ENCODE data around the gene SERPINI1. TPM values are rescaled to one million over a fixed set of nuclear protein-coding genes. Genes with fewer than 3 reads are reported as not detected.

SERPINI1 gene
- total RNA-seq, 1 experiment from 2014 or later, result 4.4 TPM

GRCh38 chr3:167742338-167742737 lies 6.8 kb downstream of the SERPINI1 start:
- H3K9me3 Mint-ChIP-seq (ENCODE audit: unreplicated experiment), result no peaks in the 10 kb centered on the region
- no peaks in the 10 kb centered on the region for H3K4me1 ChIP-seq
- no peaks in the 10 kb centered on the region for H3K4me1 Mint-ChIP-seq (ENCODE audit: low read depth, unreplicated experiment)
- intact Hi-C loops (cut with micrococcal nuclease; ENCODE audit: unreplicated experiment), result loop anchor here (5.0 kb wide), 1 partner anchor 350 kb away; no protein-coding TSS in a partner anchor
- no peak overlapping the region for H3K4me3 ChIP-seq (ENCODE audit: low read depth, low read length)
- ChIA-PET CTCF (no interaction called here), POLR2A (no interaction called here)
- H3K27me3 Mint-ChIP-seq (ENCODE audit: insufficient read depth, unreplicated experiment), result no peaks in the 10 kb centered on the region
- H3K36me3 Mint-ChIP-seq (ENCODE audit: insufficient read depth, unreplicated experiment), result no peaks in the 10 kb centered on the region
- no peak overlapping the region for H3K4me3 Mint-ChIP-seq (ENCODE audit: unreplicated experiment)
- H3K27me3 ChIP-seq (replicated peaks; ENCODE audit: control insufficient read depth, insufficient read depth, low read length), result no peaks in the 10 kb centered on the region
- DNase-seq, result no peak
- no peaks in the 10 kb centered on the region for H3K36me3 ChIP-seq (ENCODE audit: control insufficient read depth, insufficient read depth, low read length)
- H3K9me3 ChIP-seq, result no peaks in the 10 kb centered on the region
- H3K27ac Mint-ChIP-seq (ENCODE audit: unreplicated experiment), result no peak overlapping the region
- TF ChIP-seq CTCF (IDR thresholded peaks at IDR 0.05; ENCODE audit: insufficient read depth in 1 of 2, low read depth in 1 of 2, low read length in 1 of 2, severe bottlenecking in 1 of 2, unreplicated experiment in 1 of 2), result no peak
- no TSS peak for BruUV-seq (replicated peaks)

- Histone ChIP-seq H3K36me3 (ENCODE audit: control insufficient read depth, insufficient read depth, low read length) (no peaks in the 10 kb centered on the region), H3K27me3 (replicated peaks; ENCODE audit: control insufficient read depth, insufficient read depth, low read length) (no peaks in the 10 kb centered on the region), H3K4me1 (no peaks in the 10 kb centered on the region), H3K4me3 (ENCODE audit: low read depth, low read length) (no peak overlapping the region), H3K9me3 (no peaks in the 10 kb centered on the region)
- no peak overlapping the region for H3K27ac Mint-ChIP-seq (ENCODE audit: unreplicated experiment)
- TF ChIP-seq CTCF (IDR thresholded peaks at IDR 0.05; ENCODE audit: insufficient read depth in 1 of 2, low read depth in 1 of 2, low read length in 1 of 2, severe bottlenecking in 1 of 2, unreplicated experiment in 1 of 2), result no peak
- H3K4me3 Mint-ChIP-seq (ENCODE audit: unreplicated experiment), result no peak overlapping the region
- no peaks in the 10 kb centered on the region for H3K27me3 Mint-ChIP-seq (ENCODE audit: insufficient read depth, unreplicated experiment)
- BruUV-seq (replicated peaks), result no TSS peak
- intact Hi-C loops (cut with micrococcal nuclease; ENCODE audit: unreplicated experiment), result loop anchor here (5.0 kb wide), 1 partner anchor 351 kb away; no protein-coding TSS in a partner anchor
- H3K4me1 Mint-ChIP-seq (ENCODE audit: low read depth, unreplicated experiment), result peaks cover 7% of the 10 kb centered on the region
- POLR2A ChIA-PET, result no interaction called here
- no peak for DNase-seq
- H3K9me3 Mint-ChIP-seq (ENCODE audit: unreplicated experiment), result no peaks in the 10 kb centered on the region
- no peaks in the 10 kb centered on the region for H3K36me3 Mint-ChIP-seq (ENCODE audit: insufficient read depth, unreplicated experiment)
- CTCF ChIA-PET, result no interaction called here
These were observed 8.3 kb downstream of the SERPINI1 start for GRCh38 chr3:167743799-167744198.

GRCh38 chr3:167749209-167749608 lies 13.7 kb downstream of the SERPINI1 start:
- Mint-ChIP-seq H3K27ac (ENCODE audit: unreplicated experiment) (no peak overlapping the region), H3K27me3 (ENCODE audit: insufficient read depth, unreplicated experiment) (no peaks in the 10 kb centered on the region), H3K9me3 (ENCODE audit: unreplicated experiment) (no peaks in the 10 kb centered on the region), H3K4me1 (ENCODE audit: low read depth, unreplicated experiment) (peaks cover 7% of the 10 kb centered on the region), H3K4me3 (ENCODE audit: unreplicated experiment) (no peak overlapping the region), H3K36me3 (ENCODE audit: insufficient read depth, unreplicated experiment) (no peaks in the 10 kb centered on the region)
- H3K27me3 ChIP-seq (replicated peaks; ENCODE audit: control insufficient read depth, insufficient read depth, low read length), result no peaks in the 10 kb centered on the region
- POLR2A ChIA-PET, result no interaction called here
- no peaks in the 10 kb centered on the region for H3K9me3 ChIP-seq
- no peak overlapping the region for H3K4me3 ChIP-seq (ENCODE audit: low read depth, low read length)
- CTCF ChIA-PET, result interaction anchor here (1.2 kb wide), 1 partner anchor 8 kb away, joined by 3 read pairs; no protein-coding TSS in a partner anchor
- no peaks in the 10 kb centered on the region for H3K36me3 ChIP-seq (ENCODE audit: control insufficient read depth, insufficient read depth, low read length)
- TF ChIP-seq CTCF (IDR thresholded peaks at IDR 0.05; ENCODE audit: insufficient read depth in 1 of 2, low read depth in 1 of 2, low read length in 1 of 2, severe bottlenecking in 1 of 2, unreplicated experiment in 1 of 2), result no peak
- BruUV-seq (replicated peaks), result no TSS peak
- intact Hi-C loops (cut with micrococcal nuclease; ENCODE audit: unreplicated experiment), result no loop called here
- H3K4me1 ChIP-seq, result no peaks in the 10 kb centered on the region
- no peak for DNase-seq

All from Caco-2 (cell line).